CD4-positive, alpha-beta T cell treated with Interleukin-12 subunit alpha and Interleukin-12 subunit beta, for 1 hour (primary cell): ENCODE results near the gene ZNF548.

ENCODE experiments used
- DNase-seq: peaks from one replicate; pipeline ENCODE4 v3.0.0-alpha.2; 2020

ZNF548 gene

GRCh38 chr19:57403737-57404563, 14.3 kb downstream of the ZNF548 start:
- no peak for DNase-seq

- DNase-seq = peak; percentile 80
Observed at GRCh38 chr19:57406516-57407123, 17.0 kb downstream of the ZNF548 start.

- peak; percentile 93 for DNase-seq
Observed at GRCh38 chr19:57410877-57411671, 21.4 kb downstream of the ZNF548 start, which contains the start of gene ZNF17. Gene ZNF17, plus strand, starts transcription at chr19:57411161. Its CDS starts 2,455 bp downstream, at chr19:57413616.

GRCh38 chr19:57419439-57419838, 29.8 kb downstream of the ZNF548 start:
- DNase-seq = no peak

GRCh38 chr19:57421037-57421436, 31.4 kb downstream of the ZNF548 start:
- DNase-seq = no peak

GRCh38 chr19:57434386-57435061, 44.9 kb downstream of the ZNF548 start:
- no peak for DNase-seq

- peak; percentile 98 for DNase-seq
Observed at GRCh38 chr19:57435062-57435978, 45.7 kb downstream of the ZNF548 start, which contains the start of gene ZNF749. Gene ZNF749, plus strand, starts transcription at chr19:57435325. Its CDS starts 254 bp downstream, at chr19:57435579.

GRCh38 chr19:57436417-57436816, 46.8 kb downstream of the ZNF548 start:
- DNase-seq = no peak

- DNase-seq = no peak
Observed at GRCh38 chr19:57437931-57438330, 48.3 kb downstream of the ZNF548 start.

- no peak for DNase-seq
Observed at GRCh38 chr19:57438925-57439324, 49.3 kb downstream of the ZNF548 start.

GRCh38 chr19:57441979-57442752, 52.5 kb downstream of the ZNF548 start:
- no peak for DNase-seq

GRCh38 chr19:57443121-57443696, 53.6 kb downstream of the ZNF548 start:
- no peak for DNase-seq

GRCh38 chr19:57452307-57452706, 62.7 kb downstream of the ZNF548 start:
- no peak for DNase-seq
